IMR-90 (cell line): ENCODE results near the gene SRPK1. TPM values are rescaled to one million over a fixed set of nuclear protein-coding genes. Genes with fewer than 3 reads are reported as not detected.

Source experiments
- ATAC-seq: fragments of 200-7000 bp; cut with Tn5 transposase; 2 replicates; pipeline ENCODE4 v1.9.1; 2020; ENCODE audit warnings: low read depth, mild to moderate bottlenecking, moderate library complexity
- BruUV-seq: library from RNA; stranded (reverse); fragments of 400-500 nt; replicated peaks from 2 replicates; lab custom pipeline; 2021; lab: Mats Ljungman, UMichigan
- CTCF ChIA-PET: fragments of 300-600 bp; formaldehyde crosslinking; extraction: SDS; loops from one replicate; lab custom pipeline; 2021; ENCODE audit warnings: antibody characterized with exemption; lab: Yijun Ruan, JAX
- POLR2A ChIA-PET: fragments of 300-600 bp; sonication (Branson Sonifier 250); formaldehyde crosslinking; loops from one replicate; lab custom pipeline; 2022; ENCODE audit warnings: antibody characterized with exemption; ENCODE audit not compliant: unreplicated experiment; lab: Charles Lee
- DNase-seq: peaks from one replicate; pipeline ENCODE4 v3.0.0; 2013
- H2AFZ ChIP-seq: replicated peaks from 2 replicates; pipeline ENCODE3; 2013; ENCODE audit warnings: low read length, mild to moderate bottlenecking; ENCODE audit not compliant: poor library complexity
- H2AK5ac ChIP-seq: 2 replicates; pipeline ENCODE4 v1.6.1; 2013; ENCODE audit warnings: low read depth, low read length, inconsistent platforms
- H2AK9ac ChIP-seq: replicated peaks from 2 replicates; pipeline ENCODE3; 2013; ENCODE audit warnings: mild to moderate bottlenecking, low read depth, low read length, moderate library complexity; ENCODE audit not compliant: poor library complexity
- H2BK120ac ChIP-seq: 2 replicates; pipeline ENCODE4 v1.6.1; 2013; ENCODE audit warnings: low read depth, low read length, inconsistent platforms
- H2BK15ac ChIP-seq: 3 replicates; pipeline ENCODE4 v1.6.1; 2013; ENCODE audit warnings: low read depth, low read length, inconsistent platforms
- H2BK20ac ChIP-seq: 2 replicates; pipeline ENCODE4 v1.6.1; 2013; ENCODE audit warnings: low read depth, mild to moderate bottlenecking, inconsistent platforms, low read length, moderate library complexity
- H2BK5ac ChIP-seq: 2 replicates; pipeline ENCODE4 v1.6.1; 2013; ENCODE audit warnings: mild to moderate bottlenecking, low read depth, low read length, inconsistent platforms; ENCODE audit not compliant: poor library complexity, severe bottlenecking
- H3K14ac ChIP-seq: replicated peaks from 2 replicates; pipeline ENCODE4 v1.6.1; 2013; ENCODE audit warnings: low read depth, low read length, inconsistent platforms
- H3K18ac ChIP-seq: 2 replicates; pipeline ENCODE4 v1.6.1; 2013; ENCODE audit warnings: low read depth, low read length, control low read depth
- H3K23ac ChIP-seq: 2 replicates; pipeline ENCODE4 v1.6.1; 2013; ENCODE audit warnings: low read depth, low read length, inconsistent platforms
- H3K27ac ChIP-seq: 2 replicates; pipeline ENCODE4 v1.5.1; 2013; ENCODE audit warnings: mild to moderate bottlenecking, control low read depth, low read length; ENCODE audit not compliant: insufficient read depth
- H3K27me3 ChIP-seq: 2 replicates; pipeline ENCODE4 v1.6.1; 2013; ENCODE audit warnings: low read length; ENCODE audit not compliant: control insufficient read depth, insufficient read depth
- H3K36me3 ChIP-seq: 2 replicates; pipeline ENCODE4 v1.6.1; 2013; ENCODE audit warnings: low read length, mixed read lengths; ENCODE audit not compliant: control insufficient read depth, insufficient read depth
- H3K4ac ChIP-seq: 2 replicates; pipeline ENCODE4 v1.6.1; 2013; ENCODE audit warnings: low read depth, low read length, inconsistent platforms
- H3K4me1 ChIP-seq: 2 replicates; pipeline ENCODE4 v1.6.1; 2013; ENCODE audit warnings: low read length, mixed read lengths; ENCODE audit not compliant: control insufficient read depth, insufficient read depth
- H3K4me2 ChIP-seq: 2 replicates; pipeline ENCODE4 v1.6.1; 2013; ENCODE audit warnings: low read depth, mild to moderate bottlenecking, control low read depth, low read length, moderate library complexity
- H3K4me3 ChIP-seq: 2 replicates; pipeline ENCODE4 v1.5.1; 2013; ENCODE audit warnings: low read depth, mild to moderate bottlenecking, control low read depth, low read length, moderate library complexity; ENCODE audit not compliant: insufficient read depth
- H3K56ac ChIP-seq: 2 replicates; pipeline ENCODE4 v1.6.1; 2013; ENCODE audit warnings: low read length, inconsistent platforms; ENCODE audit not compliant: insufficient read depth; ENCODE audit errors: extremely low read depth
- H3K79me1 ChIP-seq, 2 experiments: 2 replicates each; pipeline ENCODE4 v1.6.1; 2013; ENCODE audit warnings: low read length in 2 of 2, inconsistent platforms in 1 of 2, low read depth in 1 of 2
- H3K9ac ChIP-seq: 2 replicates; pipeline ENCODE4 v1.6.1; 2013; ENCODE audit warnings: low read depth, low read length, control low read depth
- H3K9me1 ChIP-seq: 2 replicates; pipeline ENCODE4 v1.6.1; 2013; ENCODE audit warnings: low read length, inconsistent platforms; ENCODE audit not compliant: insufficient read depth
- H3K9me3 ChIP-seq: 2 replicates; pipeline ENCODE4 v1.6.1; 2013; ENCODE audit warnings: low read length; ENCODE audit not compliant: control insufficient read depth, insufficient read depth
- H4K20me1 ChIP-seq: 2 replicates; pipeline ENCODE4 v1.6.1; 2013; ENCODE audit warnings: low read length, inconsistent platforms; ENCODE audit not compliant: insufficient read depth
- H4K5ac ChIP-seq: 2 replicates; pipeline ENCODE4 v1.6.1; 2013; ENCODE audit warnings: mild to moderate bottlenecking, low read depth, low read length, control low read depth
- H4K8ac ChIP-seq, 2 experiments: 2 replicates each; pipeline ENCODE4 v1.6.1; 2013; ENCODE audit warnings: low read depth in 2 of 2, low read length in 2 of 2, control low read depth in 1 of 2, inconsistent platforms in 1 of 2
- H4K91ac ChIP-seq: 2 replicates; pipeline ENCODE4 v1.6.1; 2013; ENCODE audit warnings: low read depth, low read length, inconsistent platforms; ENCODE audit not compliant: insufficient read depth
- NFE2L2 ChIP-seq: fragments of 150-350 bp; IDR thresholded peaks from 2 replicates; pipeline ENCODE4 v1.6.1; 2016; ENCODE audit warnings: low read depth, mild to moderate bottlenecking, low read length
- WGBS, 2 experiments: methylation state at CpG; one replicate each; pipeline versions ENCODE4 v1.1.5 to v1.1.7; 2013; ENCODE audit warnings: missing lambda C conversion rate in 2 of 2; ENCODE audit not compliant: insufficient read length in 1 of 2; ENCODE audit errors: extremely low coverage in 2 of 2; 5-methylcytosine and 5-hydroxymethylcytosine counted together
- dilution Hi-C: fragments of 300-500 bp; cut with HindIII; formaldehyde crosslinking; loops from one replicate; pipeline ENCODE4 v1.14.3; 2018; ENCODE audit warnings: low sequenced_read_pairs; ENCODE audit not compliant: unreplicated experiment
- in situ Hi-C: fragments of 300-500 bp; cut with MboI; formaldehyde crosslinking; loops from 3 replicates; pipeline ENCODE4 v1.14.3; 2019; ENCODE audit warnings: low sequenced_read_pairs, inconsistent platforms, mixed read lengths
- intact Hi-C: fragments of 100-400 bp; cut with micrococcal nuclease; formaldehyde crosslinking; loops from 2 replicates; pipeline ENCODE4 v1.10.0; 2022
- polyA plus RNA-seq, 3 experiments: library from polyadenylated mRNA; depleted of rRNA; stranded (reverse); fragments of >200 nt; gene quantifications; 2 replicates each; pipeline ENCODE4 v1.2.3, GENCODE V29; 2012; ENCODE audit warnings: low replicate concordance in 1 of 3
- total RNA-seq: library from RNA; depleted of rRNA; stranded (reverse); fragments of >200 nt; gene quantifications from 2 replicates; pipeline ENCODE4 v1.2.3, GENCODE V29; 2012

The SRPK1 gene
- total and polyA plus RNA-seq, 2 of the 4 experiments (the other 2 are of a cell fraction) = 22.5 to 44.6 TPM

DNA sequence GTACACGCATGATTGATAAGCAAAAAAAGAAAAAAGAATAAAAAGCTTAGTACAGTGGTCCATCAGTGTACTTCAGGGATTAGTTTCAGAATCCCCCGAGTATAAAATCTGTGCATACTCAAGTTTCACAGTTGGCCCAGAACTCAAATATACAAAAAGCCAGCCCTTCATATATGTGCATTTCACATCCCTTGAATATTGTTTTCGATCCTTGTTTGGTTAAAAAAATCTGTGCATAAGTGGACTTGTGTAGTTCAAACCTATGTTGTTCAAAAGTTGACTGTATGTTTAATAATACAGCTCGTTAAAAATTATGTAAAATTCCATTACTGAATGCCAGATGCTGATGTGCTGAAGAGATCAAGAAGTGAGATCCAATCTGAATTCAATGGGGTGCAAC, 61.5 kb downstream of the SRPK1 start:
- Histone ChIP-seq H3K56ac (no peak overlapping the region), H3K4ac (no peak overlapping the region), H3K4me1 (no peaks in the 10 kb centered on the region), H3K18ac (no peak overlapping the region), H2AK9ac (no peak overlapping the region), H4K91ac (no peak overlapping the region), H3K9ac (no peak overlapping the region), H3K23ac (no peak overlapping the region), H3K27me3 (no peaks in the 10 kb centered on the region), H3K9me3 (no peaks in the 10 kb centered on the region), H4K20me1 (no peaks in the 10 kb centered on the region; the same call in 1 of the 2 replicates), H2BK20ac (no peak overlapping the region), H3K27ac (no peak overlapping the region), H3K4me3 (no peak overlapping the region), H4K8ac (no peak overlapping the region), H2AFZ (no peak overlapping the region), H3K79me1 (peaks cover 12 to 17% of the 10 kb centered on the region in 2 experiments), H3K4me2 (no peak overlapping the region), H2AK5ac (no peak overlapping the region), H3K36me3 (peaks cover 22% of the 10 kb centered on the region), H2BK120ac (no peak overlapping the region), H4K5ac (no peak overlapping the region), H3K9me1 (peaks cover 12% of the 10 kb centered on the region), H3K14ac (no peak overlapping the region), H2BK5ac (no peak overlapping the region), H2BK15ac (no peak overlapping the region)
- BruUV-seq = no TSS peak
- no peak for DNase-seq
- ChIA-PET CTCF (interaction anchor here (0.6 kb wide), 1 partner anchor 67 kb away, joined by 3 read pairs; no protein-coding TSS in a partner anchor), POLR2A (no interaction called here)
- no CpG with 5 or more reads among the region's 4 CpGs for WGBS, 2 experiments
- dilution Hi-C loops = no loop called here
- intact Hi-C loops = loop anchor here (10.0 kb wide), 1 partner anchor 235 kb away; no protein-coding TSS in a partner anchor
- ATAC-seq = no peak
- in situ Hi-C loops = no loop called here
- no peak for TF ChIP-seq NFE2L2
